ENCODE results near the gene MXRA7. TPM values are rescaled to one million over a fixed set of nuclear protein-coding genes. Genes with fewer than 3 reads are reported as not detected.

Gene MXRA7
- total RNA-seq, 4 donors from 2014 or later: 362 to 576 (median 421) TPM

DNA sequence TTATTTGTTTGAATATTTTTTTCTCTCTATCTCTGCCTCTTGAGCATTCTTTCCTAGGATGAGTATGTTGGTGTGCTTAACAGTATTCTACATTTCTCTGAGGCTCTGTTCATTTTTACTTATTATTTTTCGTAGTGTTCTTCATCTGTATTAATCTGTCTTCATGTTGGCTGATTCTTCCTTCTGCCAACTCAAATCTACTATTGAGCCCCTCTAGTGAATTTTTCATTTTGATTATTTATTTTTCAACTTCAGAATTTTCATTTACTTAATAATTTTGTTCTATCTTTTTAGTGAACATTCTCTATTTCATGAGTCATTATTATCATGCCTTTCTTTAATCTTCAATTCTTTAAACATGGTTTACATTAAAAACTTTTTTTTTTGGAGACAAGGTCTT is 64.1 kb downstream of the MXRA7 start:
- Histone ChIP-seq H3K4me3 (replicated peaks in 1 of 3) (no peak overlapping the region), H3K9me3 (no peaks in the 10 kb centered on the region), H3K27ac (no peak overlapping the region), H3K4me1 (peaks cover under 1 to 2% of the 10 kb centered on the region in 2 donors), H3K36me3 (no peaks in the 10 kb centered on the region), H3K27me3 (no peaks in the 10 kb centered on the region)
- no peak for TF ChIP-seq POLR2A (IDR thresholded peaks at IDR 0.05)
- TF ChIP-seq, protein P1, sequence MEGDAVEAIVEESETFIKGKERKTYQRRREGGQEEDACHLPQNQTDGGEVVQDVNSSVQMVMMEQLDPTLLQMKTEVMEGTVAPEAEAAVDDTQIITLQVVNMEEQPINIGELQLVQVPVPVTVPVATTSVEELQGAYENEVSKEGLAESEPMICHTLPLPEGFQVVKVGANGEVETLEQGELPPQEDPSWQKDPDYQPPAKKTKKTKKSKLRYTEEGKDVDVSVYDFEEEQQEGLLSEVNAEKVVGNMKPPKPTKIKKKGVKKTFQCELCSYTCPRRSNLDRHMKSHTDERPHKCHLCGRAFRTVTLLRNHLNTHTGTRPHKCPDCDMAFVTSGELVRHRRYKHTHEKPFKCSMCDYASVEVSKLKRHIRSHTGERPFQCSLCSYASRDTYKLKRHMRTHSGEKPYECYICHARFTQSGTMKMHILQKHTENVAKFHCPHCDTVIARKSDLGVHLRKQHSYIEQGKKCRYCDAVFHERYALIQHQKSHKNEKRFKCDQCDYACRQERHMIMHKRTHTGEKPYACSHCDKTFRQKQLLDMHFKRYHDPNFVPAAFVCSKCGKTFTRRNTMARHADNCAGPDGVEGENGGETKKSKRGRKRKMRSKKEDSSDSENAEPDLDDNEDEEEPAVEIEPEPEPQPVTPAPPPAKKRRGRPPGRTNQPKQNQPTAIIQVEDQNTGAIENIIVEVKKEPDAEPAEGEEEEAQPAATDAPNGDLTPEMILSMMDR (IDR thresholded peaks at IDR 0.05): no peak
- intact Hi-C loops (cut with DNase I): no loop called here
- 82 to 91% methylated on average over 1 of the region's 1 CpG for WGBS, 2 donors
- no peak for DNase-seq

DNA sequence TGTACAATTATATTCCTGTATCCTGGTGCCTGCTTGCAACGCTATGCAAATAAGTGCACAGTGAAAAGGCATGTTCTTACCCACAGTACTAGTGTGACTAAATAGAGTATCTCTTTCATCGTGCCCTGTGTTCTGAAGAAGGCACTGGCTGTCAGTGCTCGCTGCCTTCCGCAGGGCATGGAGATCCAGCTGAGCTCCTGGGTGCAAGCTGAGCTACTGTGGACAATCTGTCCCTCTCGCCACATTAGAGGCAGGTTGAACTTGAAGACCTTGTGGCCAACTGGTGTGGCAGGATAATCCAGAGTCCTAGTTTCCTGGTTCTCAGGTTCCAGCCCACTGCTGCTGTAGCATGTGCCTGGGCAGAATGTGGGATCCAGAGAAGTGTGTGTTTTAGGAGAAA is 65.3 kb downstream of the MXRA7 start:
- H3K9me3 ChIP-seq: no peaks in the 10 kb centered on the region
- TF ChIP-seq POLR2A (IDR thresholded peaks at IDR 0.05): no peak
- TF ChIP-seq, protein P1 (IDR thresholded peaks at IDR 0.05): no peak
- H3K27me3 ChIP-seq: no peaks in the 10 kb centered on the region
- peaks cover 4 to 5% of the 10 kb centered on the region in 2 donors for H3K4me1 ChIP-seq
- H3K27ac ChIP-seq: no peak overlapping the region
- H3K36me3 ChIP-seq: no peaks in the 10 kb centered on the region
- H3K4me3 ChIP-seq (replicated peaks in 1 of 3): no peak overlapping the region
- 78 to 90% methylated on average over 4 to 5 of the region's 5 CpGs for WGBS, 2 donors
- DNase-seq: peak in 1 of 2 donors; percentile 30
- intact Hi-C loops (cut with DNase I): no loop called here

DNA sequence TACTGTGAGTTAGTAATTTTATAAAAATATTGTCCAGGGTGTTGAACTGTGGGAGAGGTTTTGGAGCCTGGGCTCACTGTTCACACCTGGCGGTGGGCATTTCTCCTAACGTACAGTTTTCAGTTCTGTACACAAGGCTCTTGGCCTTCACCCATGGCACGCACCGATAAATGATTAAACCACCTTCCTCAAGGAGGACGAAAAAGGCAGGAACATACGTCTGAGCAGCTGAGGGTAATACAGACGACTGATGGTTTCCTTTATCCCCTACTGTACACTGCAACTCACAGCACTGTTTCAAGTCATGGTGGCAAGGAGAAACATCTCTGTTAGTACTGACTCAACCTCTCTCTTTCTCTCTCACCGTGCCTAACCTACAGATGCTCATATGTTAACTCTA is 65.8 kb downstream of the MXRA7 start:
- Histone ChIP-seq H3K4me1 (peaks cover 8 to 10% of the 10 kb centered on the region in 2 donors), H3K27me3 (no peaks in the 10 kb centered on the region), H3K4me3 (replicated peaks in 1 of 3) (no peak overlapping the region), H3K36me3 (no peaks in the 10 kb centered on the region), H3K27ac (no peak overlapping the region), H3K9me3 (no peaks in the 10 kb centered on the region)
- no peak for TF ChIP-seq POLR2A (IDR thresholded peaks at IDR 0.05)
- TF ChIP-seq, protein P1 (IDR thresholded peaks at IDR 0.05): no peak
- intact Hi-C loops (cut with DNase I): no loop called here
- 90 to 93% methylated on average over 8 of the region's 8 CpGs for WGBS, 2 donors
- no peak for DNase-seq

DNA sequence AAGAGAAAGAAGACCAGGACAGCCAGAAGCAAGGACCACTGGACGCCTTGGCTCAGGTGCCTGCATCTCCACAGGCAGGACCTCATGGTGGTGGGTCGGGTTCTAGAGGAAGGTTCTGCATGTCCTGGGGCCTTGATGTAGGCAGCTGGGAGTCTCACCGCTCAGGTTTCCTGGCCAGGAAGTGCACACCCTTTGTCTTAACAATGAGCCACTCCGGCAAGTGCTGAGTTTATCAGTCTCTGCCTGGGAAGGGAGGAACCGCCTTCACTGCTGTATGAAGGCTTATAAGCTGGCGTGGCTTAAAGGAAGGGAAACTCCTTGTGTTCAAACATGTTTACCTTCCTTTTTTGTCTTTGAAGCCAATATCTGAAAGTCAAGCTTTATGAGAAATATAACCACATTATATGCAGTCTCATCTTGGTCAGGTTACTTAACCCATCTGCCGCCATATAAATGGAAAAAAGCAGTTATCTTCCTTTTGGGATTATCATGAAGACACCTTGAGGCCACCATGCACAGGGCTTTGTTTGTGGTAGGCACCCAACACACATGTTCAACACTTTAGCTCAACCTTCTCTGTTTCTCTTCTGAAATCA is 67.1 kb downstream of the MXRA7 start, which contains the start of gene ST6GALNAC1:
ST6GALNAC1 (minus strand) TSS at position 205 of the 596 bp plus-strand sequence; CDS start at position 86, 119 bp downstream.
- intact Hi-C loops (cut with DNase I): no loop called here
- DNase-seq: no peak
- no peaks in the 10 kb centered on the region for H3K9me3 ChIP-seq
- H3K27ac ChIP-seq: no peak within 1 kb of the TSS
- H3K4me1 ChIP-seq: peaks cover 9 to 15% of the 10 kb centered on the region in 2 donors
- H3K27me3 ChIP-seq: no peaks in the 10 kb centered on the region
- TF ChIP-seq, protein P1 (IDR thresholded peaks at IDR 0.05): no peak
- no peak for TF ChIP-seq POLR2A (IDR thresholded peaks at IDR 0.05)
- H3K4me3 ChIP-seq (replicated peaks in 1 of 3): no peak within 1 kb of the TSS
- WGBS, 2 donors: 80 to 81% methylated on average over 7 of the region's 7 CpGs
- H3K36me3 ChIP-seq: no peaks in the 10 kb centered on the region

DNA sequence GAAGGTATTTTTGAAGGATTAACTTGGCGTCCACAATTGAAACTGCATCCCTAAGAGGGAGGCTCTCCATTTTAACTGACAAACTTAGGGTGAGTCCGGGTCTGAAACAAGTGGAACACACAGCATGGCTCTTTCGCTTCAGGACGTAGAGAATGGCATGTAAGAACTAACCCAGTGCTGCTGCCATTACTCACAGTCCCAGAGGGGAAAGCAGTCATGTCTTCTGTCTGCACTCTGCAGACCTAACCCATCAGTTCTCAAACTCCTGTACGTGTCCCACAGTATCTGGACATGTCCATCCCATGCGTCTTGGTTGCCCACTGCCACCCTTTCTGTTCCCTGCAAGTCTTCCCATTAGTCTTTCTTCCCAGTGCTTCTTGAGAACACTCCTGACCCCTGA is 67.8 kb downstream of the MXRA7 start:
- H3K4me1 ChIP-seq: peaks cover 9 to 15% of the 10 kb centered on the region in 2 donors
- no peaks in the 10 kb centered on the region for H3K27me3 ChIP-seq
- 80 to 84% methylated on average over 6 of the region's 6 CpGs for WGBS, 2 donors
- TF ChIP-seq, protein P1 (IDR thresholded peaks at IDR 0.05): no peak
- TF ChIP-seq POLR2A (IDR thresholded peaks at IDR 0.05): no peak
- H3K4me3 ChIP-seq (replicated peaks in 1 of 3): no peak overlapping the region
- H3K27ac ChIP-seq: no peak overlapping the region
- H3K9me3 ChIP-seq: no peaks in the 10 kb centered on the region
- no peak for DNase-seq
- no peaks in the 10 kb centered on the region for H3K36me3 ChIP-seq
- intact Hi-C loops (cut with DNase I): no loop called here
